Measurements from ENCODE around the gene ZNF549. TPM values are rescaled to one million over a fixed set of nuclear protein-coding genes. Genes with fewer than 3 reads are reported as not detected.

The ZNF549 gene
- total RNA-seq, 2 experiments from 2014 or later: 3.5 to 4.0 TPM

- Mint-ChIP-seq H3K4me3 (peak within 1 kb of the TSS; percentile 87), H3K27me3 (no peaks in the 10 kb centered on the region), H3K36me3 (ENCODE audit: low read depth) (peaks cover 59% of the 10 kb centered on the region), H3K4me1 (ENCODE audit: low read depth) (peaks cover 18% of the 10 kb centered on the region), H3K9me3 (peaks cover 55% of the 10 kb centered on the region), H3K27ac (peak within 1 kb of the TSS; percentile 82)
- peak; percentile 93 for DNase-seq
- intact Hi-C loops (cut with micrococcal nuclease): no loop called here
- ChIA-PET CTCF (no interaction called here), POLR2A (interaction anchor here (0.6 to 1.4 kb wide), 2 partner anchors 16 to 105 kb away, joined by 4 to 7 read pairs; partner anchors contain the start of gene ZNF530)
- ATAC-seq: peak; percentile 89
- no peak for TF ChIP-seq CTCF (IDR thresholded peaks at IDR 0.05)
These were observed 56.6 kb downstream of the ZNF549 start, which contains the start of gene ZIK1 for GRCh38 chr19:57583521-57584416. TSS of gene ZIK1 (plus strand) at chr19:57584145. CDS start at chr19:57584357, 212 bp downstream.

- POLR2A ChIA-PET: no interaction called here
These were observed 60.4 kb downstream of the ZNF549 start for GRCh38 chr19:57587529-57587928.

GRCh38 chr19:57599377-57599760 is 72.2 kb downstream of the ZNF549 start:
- peak overlapping the region; percentile 83 for H3K4me3 Mint-ChIP-seq
- peaks cover 54% of the 10 kb centered on the region for H3K9me3 Mint-ChIP-seq
- intact Hi-C loops (cut with micrococcal nuclease): no loop called here
- POLR2A ChIA-PET: interaction anchor here (0.5 to 1.2 kb wide), 5 partner anchors 16 to 404 kb away, joined by 3 to 4 read pairs (median 3); partner anchors contain the start of genes ZNF606 and ZNF749
- peaks cover 35% of the 10 kb centered on the region for H3K36me3 Mint-ChIP-seq (ENCODE audit: low read depth)
- H3K27me3 Mint-ChIP-seq: no peaks in the 10 kb centered on the region
- peaks cover 18% of the 10 kb centered on the region for H3K4me1 Mint-ChIP-seq (ENCODE audit: low read depth)
- peak; percentile 35 for ATAC-seq
- no peak for DNase-seq
- peak overlapping the region; percentile 87 for H3K27ac Mint-ChIP-seq
- CTCF ChIA-PET: no interaction called here
- TF ChIP-seq CTCF (IDR thresholded peaks at IDR 0.05): no peak

More at GRCh38 chr19:57587529-57587928, 60.4 kb downstream of the ZNF549 start:
- Mint-ChIP-seq H3K36me3 (ENCODE audit: low read depth) (peaks cover 75% of the 10 kb centered on the region), H3K4me3 (no peak overlapping the region), H3K27ac (no peak overlapping the region), H3K4me1 (ENCODE audit: low read depth) (peaks cover 16% of the 10 kb centered on the region), H3K27me3 (no peaks in the 10 kb centered on the region), H3K9me3 (peaks cover 66% of the 10 kb centered on the region)
- intact Hi-C loops (cut with micrococcal nuclease): no loop called here
- no peak for DNase-seq
- CTCF ChIA-PET: no interaction called here
- ATAC-seq: no peak
- no peak for TF ChIP-seq CTCF (IDR thresholded peaks at IDR 0.05)

- peaks cover 40% of the 10 kb centered on the region for H3K36me3 Mint-ChIP-seq (ENCODE audit: low read depth)
- TF ChIP-seq CTCF (IDR thresholded peaks at IDR 0.05): no peak
These were observed 72.7 kb downstream of the ZNF549 start, which contains the start of gene ZNF530 for GRCh38 chr19:57599761-57600383. TSS of gene ZNF530 (plus strand) at chr19:57599885. CDS start at chr19:57604346, 4,461 bp downstream.

More at GRCh38 chr19:57599761-57600383, 72.7 kb downstream of the ZNF549 start, which contains the start of gene ZNF530:
- DNase-seq: peak; percentile 94
- intact Hi-C loops (cut with micrococcal nuclease): no loop called here
- ChIA-PET CTCF (no interaction called here), POLR2A (interaction anchor here (0.5 to 1.2 kb wide), 7 partner anchors 11 to 403 kb away, joined by 3 to 4 read pairs (median 3); partner anchors contain the start of genes ZNF606 and ZNF749)
- Mint-ChIP-seq H3K9me3 (peaks cover 56% of the 10 kb centered on the region), H3K4me1 (ENCODE audit: low read depth) (peaks cover 18% of the 10 kb centered on the region), H3K27me3 (no peaks in the 10 kb centered on the region), H3K4me3 (peak within 1 kb of the TSS; percentile 83), H3K27ac (peak within 1 kb of the TSS; percentile 87)
- peak; percentile 98 for ATAC-seq

Measured in activated CD8-positive, alpha-beta T cell treated with anti-CD3 and anti-CD28 coated beads for 36 hours (primary cell).